GM13976 (cell line): ENCODE measurements around the gene DHRSX.
"Not testable (repeated sequence)": the region's sequence is repeated elsewhere in the genome, so short reads cannot be mapped to it uniquely, and the experiment has no call there.

ENCODE experiments used
- DNase-seq: peaks from one replicate; pipeline ENCODE4 v3.0.0; 2012; ENCODE audit warnings: low spot score
- in situ Hi-C: fragments of 300-500 bp; cut with MboI; formaldehyde crosslinking; loops from one replicate; pipeline ENCODE4 v1.12.0; 2022; ENCODE audit warnings: low sequenced_read_pairs, mixed read lengths, inconsistent platforms; ENCODE audit not compliant: unreplicated experiment
- TF ChIP-seq, protein P1 (sequence below): IDR thresholded peaks from 2 replicates; pipeline ENCODE4 v1.5.1; 2012; ENCODE audit warnings: borderline replicate concordance, mild to moderate bottlenecking; ENCODE audit not compliant: insufficient read depth; ENCODE audit errors: extremely low read depth, missing control alignments, control extremely low read depth

DHRSX gene

DNA sequence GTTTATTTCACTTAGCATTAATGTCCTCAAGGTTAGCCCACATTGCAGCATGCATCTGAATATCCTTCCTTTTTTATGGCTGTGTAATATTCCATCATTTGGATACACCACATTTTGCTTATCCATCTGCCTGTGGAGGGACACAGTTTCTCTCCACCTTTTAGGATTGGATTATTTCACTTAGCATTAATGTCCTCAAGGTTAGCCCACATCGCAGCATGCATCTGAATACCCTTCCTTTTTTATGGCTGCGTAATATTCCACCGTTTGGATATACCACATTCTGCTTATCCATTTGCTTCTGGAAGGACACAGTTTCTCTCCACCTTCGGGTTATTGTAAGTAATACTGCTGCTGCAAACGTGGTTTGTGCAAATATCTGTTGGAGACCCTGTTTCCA is 110.0 kb downstream of the DHRSX start:
- TF ChIP-seq, protein P1, sequence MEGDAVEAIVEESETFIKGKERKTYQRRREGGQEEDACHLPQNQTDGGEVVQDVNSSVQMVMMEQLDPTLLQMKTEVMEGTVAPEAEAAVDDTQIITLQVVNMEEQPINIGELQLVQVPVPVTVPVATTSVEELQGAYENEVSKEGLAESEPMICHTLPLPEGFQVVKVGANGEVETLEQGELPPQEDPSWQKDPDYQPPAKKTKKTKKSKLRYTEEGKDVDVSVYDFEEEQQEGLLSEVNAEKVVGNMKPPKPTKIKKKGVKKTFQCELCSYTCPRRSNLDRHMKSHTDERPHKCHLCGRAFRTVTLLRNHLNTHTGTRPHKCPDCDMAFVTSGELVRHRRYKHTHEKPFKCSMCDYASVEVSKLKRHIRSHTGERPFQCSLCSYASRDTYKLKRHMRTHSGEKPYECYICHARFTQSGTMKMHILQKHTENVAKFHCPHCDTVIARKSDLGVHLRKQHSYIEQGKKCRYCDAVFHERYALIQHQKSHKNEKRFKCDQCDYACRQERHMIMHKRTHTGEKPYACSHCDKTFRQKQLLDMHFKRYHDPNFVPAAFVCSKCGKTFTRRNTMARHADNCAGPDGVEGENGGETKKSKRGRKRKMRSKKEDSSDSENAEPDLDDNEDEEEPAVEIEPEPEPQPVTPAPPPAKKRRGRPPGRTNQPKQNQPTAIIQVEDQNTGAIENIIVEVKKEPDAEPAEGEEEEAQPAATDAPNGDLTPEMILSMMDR: no peak
- in situ Hi-C loops: no loop called here
- no peak for DNase-seq

DNA sequence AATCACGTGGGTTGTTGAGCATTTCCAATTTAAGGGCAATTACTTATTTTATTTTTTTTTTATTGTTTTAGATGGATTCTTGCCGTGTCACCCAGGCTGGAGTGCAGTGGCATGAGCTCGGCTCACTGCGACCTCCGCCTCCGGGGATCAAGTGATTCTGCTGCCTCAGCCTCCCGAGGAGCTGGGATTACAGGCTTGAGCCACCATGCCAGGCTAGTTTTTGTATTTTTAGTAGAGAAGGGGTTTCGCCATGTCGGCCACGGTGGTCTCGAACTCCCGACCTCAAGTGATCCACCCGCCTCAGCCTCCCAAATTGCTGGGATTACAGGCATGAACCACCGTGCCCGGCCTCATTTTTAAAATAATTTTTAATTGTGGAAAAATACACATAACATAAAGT is 111.0 kb downstream of the DHRSX start:
- in situ Hi-C loops, DNase-seq: not testable (repeated sequence)

- TF ChIP-seq, protein P1: no peak
- DNase-seq: no peak
- in situ Hi-C loops: no loop called here
Observed at GRCh38 chrX:2389324-2389723, 111.5 kb downstream of the DHRSX start.

DNA sequence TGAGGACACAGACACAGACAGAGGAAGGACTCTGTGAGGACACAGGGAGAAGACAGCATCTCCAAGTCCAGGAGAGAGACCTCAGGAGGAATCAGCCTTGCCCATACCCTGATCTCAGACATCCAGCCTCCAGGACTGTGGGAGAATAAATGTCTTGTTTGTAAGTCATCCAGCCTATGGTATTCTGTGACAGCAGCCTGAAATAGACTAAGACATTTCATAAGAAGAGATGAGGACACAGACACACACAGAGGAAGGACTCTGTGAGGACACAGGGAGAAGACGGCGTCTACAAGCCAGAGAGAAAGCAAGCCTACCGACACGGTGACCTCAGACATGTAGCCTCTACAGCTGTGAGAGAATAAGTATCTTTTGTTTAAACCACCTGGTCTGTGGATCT is 112.1 kb downstream of the DHRSX start:
- in situ Hi-C loops: no loop called here
- TF ChIP-seq, protein P1: no peak
- DNase-seq: no peak

- in situ Hi-C loops: no loop called here
- TF ChIP-seq, protein P1: no peak
- no peak for DNase-seq
Observed at GRCh38 chrX:2387614-2388239, 113.0 kb downstream of the DHRSX start.

GRCh38 chrX:2385224-2385623 is 115.6 kb downstream of the DHRSX start:
- no peak for DNase-seq
- TF ChIP-seq, protein P1: no peak
- in situ Hi-C loops: no loop called here

- in situ Hi-C loops: no loop called here
- TF ChIP-seq, protein P1: no peak
- no peak for DNase-seq
Observed at GRCh38 chrX:2384486-2384885, 116.3 kb downstream of the DHRSX start.
